Iris pigment epithelial cell (primary cell): ENCODE measurements around the gene GJA10.
A peak's percentile ranks its signal among the peaks of the same experiment; 100 is the strongest.

Source experiments
- DNase-seq: peaks from one replicate; pipeline ENCODE4 v3.0.0-alpha.2; 2011; ENCODE audit warnings: low read depth

GJA10 gene

GRCh38 chr6:89917216-89917615, 22.9 kb downstream of the GJA10 start:
- DNase-seq: no peak

GRCh38 chr6:89917801-89918366, 23.6 kb downstream of the GJA10 start:
- no peak for DNase-seq

GRCh38 chr6:89921197-89921596, 26.9 kb downstream of the GJA10 start:
- no peak for DNase-seq

- no peak for DNase-seq
Measured at GRCh38 chr6:89921691-89922090, 27.4 kb downstream of the GJA10 start.

- no peak for DNase-seq
Measured at GRCh38 chr6:89924231-89924630, 30.0 kb downstream of the GJA10 start.

- DNase-seq: peak; percentile 42
Measured at GRCh38 chr6:89925826-89926225, 31.6 kb downstream of the GJA10 start.

GRCh38 chr6:89927264-89927663, 33.0 kb downstream of the GJA10 start:
- no peak for DNase-seq

GRCh38 chr6:89927791-89928550, 33.7 kb downstream of the GJA10 start:
- peak; percentile 63 for DNase-seq

GRCh38 chr6:89928604-89929003, 34.3 kb downstream of the GJA10 start:
- peak; percentile 76 for DNase-seq

GRCh38 chr6:89930789-89931188, 36.5 kb downstream of the GJA10 start:
- no peak for DNase-seq

- no peak for DNase-seq
Measured at GRCh38 chr6:89932245-89932802, 38.1 kb downstream of the GJA10 start.

GRCh38 chr6:89934685-89935366, 40.6 kb downstream of the GJA10 start:
- DNase-seq: no peak

- DNase-seq: no peak
Measured at GRCh38 chr6:89936177-89936576, 41.9 kb downstream of the GJA10 start.

- no peak for DNase-seq
Measured at GRCh38 chr6:89938014-89938413, 43.7 kb downstream of the GJA10 start.

- DNase-seq: no peak
Measured at GRCh38 chr6:89939144-89939543, 44.9 kb downstream of the GJA10 start.

GRCh38 chr6:89940225-89941027, 46.2 kb downstream of the GJA10 start:
- peak; percentile 91 for DNase-seq

- DNase-seq: peak; percentile 53
Measured at GRCh38 chr6:89941031-89941762, 46.9 kb downstream of the GJA10 start.

GRCh38 chr6:89941763-89942497, 47.7 kb downstream of the GJA10 start:
- DNase-seq: no peak

GRCh38 chr6:89942601-89943000, 48.3 kb downstream of the GJA10 start:
- no peak for DNase-seq

- peak; percentile 29 for DNase-seq
Measured at GRCh38 chr6:89944181-89944755, 50.0 kb downstream of the GJA10 start.
